GM12878 (cell line): Measurements from ENCODE around the gene MYF6. TPM values are rescaled to one million over a fixed set of nuclear protein-coding genes. Genes with fewer than 3 reads are reported as not detected.

Experiments used
- ATAC-seq: fragments of 200-7000 bp; cut with Tn5 transposase; 3 replicates; pipeline ENCODE4 v1.9.1; 2020; ENCODE audit warnings: mild to moderate bottlenecking, moderate library complexity
- BruUV-seq: library from RNA; stranded (reverse); fragments of 400-500 nt; replicated peaks from 2 replicates; lab custom pipeline; 2021; lab: Mats Ljungman, UMichigan
- CTCF ChIA-PET: fragments of 300-600 bp; sonication (Branson Sonifier 250); formaldehyde crosslinking; extraction: SDS; loops from one replicate; lab custom pipeline; 2021; ENCODE audit warnings: inconsistent platforms; lab: Yijun Ruan, JAX
- POLR2A ChIA-PET: fragments of 350-600 bp; formaldehyde crosslinking; extraction: SDS; loops from one replicate; lab custom pipeline; 2021; ENCODE audit warnings: inconsistent platforms; lab: Charles Lee
- RAD21 ChIA-PET: fragments of 300-600 bp; sonication (Branson Sonifier 250); formaldehyde crosslinking; loops from one replicate; lab custom pipeline; 2023; ENCODE audit warnings: antibody characterized with exemption; ENCODE audit not compliant: unreplicated experiment; lab: Charles Lee
- SMC1A ChIA-PET: fragments of 300-600 bp; sonication (Branson Sonifier 250); formaldehyde crosslinking; loops from one replicate; lab custom pipeline; 2023; ENCODE audit not compliant: unreplicated experiment, uncharacterized antibody; lab: Charles Lee
- DNase-seq: peaks from one replicate; pipeline ENCODE4 v3.0.0-alpha.2; 2011; ENCODE audit warnings: low read depth, low spot score
- FAIRE-seq: peaks from 3 replicates; lab custom pipeline; 2011; peaks lifted over from hg19 to GRCh38; lab: Jason Lieb, UNC
- H2AFZ ChIP-seq: 2 replicates; pipeline ENCODE4 v1.6.0; 2011; ENCODE audit warnings: low read depth, low read length, control low read depth; ENCODE audit not compliant: control insufficient read depth
- H3K27ac ChIP-seq: 2 replicates; pipeline ENCODE4 v1.5.1; 2011; ENCODE audit warnings: control low read depth; ENCODE audit not compliant: control insufficient read depth, insufficient read depth
- H3K27me3 ChIP-seq, 2 experiments: replicated peaks in 1 of 2; 2 replicates each; pipeline versions ENCODE4 v1.6.0 to v1.6.1; 2011; ENCODE audit warnings: low read length in 1 of 2; ENCODE audit not compliant: control insufficient read depth in 2 of 2, insufficient read depth in 2 of 2
- H3K36me3 ChIP-seq, 2 experiments: 2 replicates each; pipeline ENCODE4 v1.5.1; 2011; ENCODE audit warnings: low read length in 1 of 2; ENCODE audit not compliant: control insufficient read depth in 2 of 2, insufficient read depth in 2 of 2
- H3K4me1 ChIP-seq: 2 replicates; pipeline ENCODE4 v1.6.1; 2011; ENCODE audit warnings: mild to moderate bottlenecking, low read length, moderate library complexity, mixed read lengths; ENCODE audit not compliant: control insufficient read depth, insufficient read depth
- H3K4me2 ChIP-seq: 2 replicates; pipeline ENCODE4 v1.6.0; 2011; ENCODE audit warnings: control low read depth; ENCODE audit not compliant: control insufficient read depth, insufficient read depth
- H3K4me3 ChIP-seq: fragments of 200-600 bp; sonication (generic); 2 replicates; pipeline ENCODE4 v1.5.1; 2016
- H3K79me2 ChIP-seq: 2 replicates; pipeline ENCODE4 v1.6.0; 2011; ENCODE audit warnings: low read length; ENCODE audit not compliant: control insufficient read depth, insufficient read depth
- H3K9ac ChIP-seq: 2 replicates; pipeline ENCODE4 v1.8.0; 2011; ENCODE audit warnings: low read length, control low read depth, mixed read lengths; ENCODE audit not compliant: control insufficient read depth, insufficient read depth
- H3K9me3 ChIP-seq: replicated peaks from 3 replicates; pipeline ENCODE4 v1.5.1; 2011; ENCODE audit warnings: mild to moderate bottlenecking, low read length; ENCODE audit not compliant: control insufficient read depth, insufficient read depth
- H4K20me1 ChIP-seq: 2 replicates; pipeline ENCODE4 v1.6.0; 2011; ENCODE audit not compliant: control insufficient read depth, insufficient read depth
- ASH2L ChIP-seq: fragments of 300-600, 200-600 bp; sonication (generic); IDR thresholded peaks from 2 replicates; pipeline ENCODE4 v1.6.1; 2017; ENCODE audit warnings: low read depth, mild to moderate bottlenecking, borderline replicate concordance
- CEBPZ ChIP-seq: fragments of 150-350 bp; IDR thresholded peaks from 2 replicates; pipeline ENCODE4 v1.6.1; 2016; ENCODE audit warnings: low read depth, low read length
- CREB1 ChIP-seq: IDR thresholded peaks from 2 replicates; pipeline ENCODE4 v1.6.1; 2012; ENCODE audit warnings: low read depth, mild to moderate bottlenecking, inconsistent platforms
- FOXM1 ChIP-seq: IDR thresholded peaks from 2 replicates; pipeline ENCODE4 v1.6.1; 2012; ENCODE audit warnings: low read depth, mild to moderate bottlenecking, inconsistent platforms, low read length, moderate library complexity
- HDAC6 ChIP-seq: fragments of 200-600 bp; sonication (generic); IDR thresholded peaks from one replicate; pipeline ENCODE4 v1.8.0; 2017; ENCODE audit warnings: antibody characterized with exemption; ENCODE audit not compliant: unreplicated experiment
- LARP7 ChIP-seq: fragments of 450-650 bp; IDR thresholded peaks from 2 replicates; pipeline ENCODE4 v1.6.1; 2017; ENCODE audit warnings: mild to moderate bottlenecking
- TARDBP ChIP-seq: IDR thresholded peaks from 2 replicates; pipeline ENCODE4 v1.6.1; 2016; ENCODE audit warnings: borderline replicate concordance
- TCF12 ChIP-seq: IDR thresholded peaks from 2 replicates; pipeline ENCODE4 v1.6.1; 2011; ENCODE audit warnings: low read depth, mild to moderate bottlenecking, low read length
- ZBTB33 ChIP-seq: fragments of 450-650 bp; IDR thresholded peaks from 2 replicates; pipeline ENCODE4 v1.6.1; 2017; ENCODE audit warnings: mild to moderate bottlenecking
- ZBTB40 ChIP-seq: fragments of 450-650 bp; IDR thresholded peaks from 2 replicates; pipeline ENCODE4 v1.6.1; 2016; ENCODE audit warnings: mild to moderate bottlenecking, moderate library complexity, borderline replicate concordance
- WGBS: methylation state at CpG from one replicate; pipeline ENCODE4 v1.1.6; 2016; ENCODE audit warnings: low lambda C conversion rate; ENCODE audit not compliant: insufficient replicate concordance, insufficient coverage; ENCODE audit errors: missing lambda C conversion rate; 5-methylcytosine and 5-hydroxymethylcytosine counted together
- in situ Hi-C: fragments of 300-500 bp; cut with MboI; formaldehyde crosslinking; loops from 9 replicates; pipeline ENCODE4 v1.14.3; 2018; ENCODE audit warnings: mixed read lengths
- intact Hi-C: fragments of 100-400 bp; cut with micrococcal nuclease; formaldehyde crosslinking; loops from one replicate; pipeline ENCODE4 v1.14.2; 2022; ENCODE audit not compliant: unreplicated experiment
- polyA plus RNA-seq, 11 experiments: library from polyadenylated mRNA; depleted of rRNA in 4 of 11; unstranded in 6 of 11; stranded (reverse) in 5 of 11; fragments of >200 nt; fragmentation: Nextera tagmentation in 4 of 11; fragmentation: Illumina TruSeq in 1 of 11; extraction: Ambion mirVana in 4 of 11; extraction: Trizol in 1 of 11; gene quantifications; 1 replicate in 1 of 11; 2 replicates in 10 of 11; pipeline versions ENCODE4 v1.2.1 to v1.2.3, GENCODE V29; 2011 to 2016; ENCODE audit warnings: inconsistent platforms in 2 of 11, missing spikeins in 2 of 11, low read depth in 1 of 11
- total RNA-seq, 4 experiments: library from RNA; depleted of rRNA in 3 of 4; stranded (reverse); fragments of >200 nt in 3 of 4; fragmentation: Illumina TruSeq in 1 of 4; extraction: Trizol in 1 of 4; gene quantifications; 2 replicates each; pipeline versions ENCODE4 v1.2.1 to v1.2.3, GENCODE V29; 2013 to 2021

The MYF6 gene
- total and polyA plus RNA-seq, 10 of the 15 experiments (the other 5 are each of a cell fraction or from before 2014, with no cell fraction given): not detected

GRCh38 chr12:80711866-80712265, 4.4 kb downstream of the MYF6 start:
- DNase-seq: no peak

More at GRCh38 chr12:80711866-80712265, 4.4 kb downstream of the MYF6 start:
- CTCF ChIA-PET: interaction anchor here (1.0 to 2.3 kb wide), 4 partner anchors 9 to 239 kb away, joined by 3 to 10 read pairs (median 6); no protein-coding TSS in a partner anchor
- in situ Hi-C loops: no loop called here
- intact Hi-C loops: loop anchor here (5.0 kb wide), 1 partner anchor 240 kb away; no protein-coding TSS in a partner anchor
- no peak overlapping the region for H3K4me2 ChIP-seq
- H3K27me3 ChIP-seq: peaks cover 11 to 25% of the 10 kb centered on the region in 2 experiments
- no peaks in the 10 kb centered on the region for H3K36me3 ChIP-seq
- H4K20me1 ChIP-seq: no peaks in the 10 kb centered on the region
- TF ChIP-seq ZBTB40 (no peak), HDAC6 (no peak), ASH2L (no peak), TCF12 (no peak), ZBTB33 (no peak), CREB1 (no peak), TARDBP (no peak), CEBPZ (no peak), LARP7 (no peak), FOXM1 (no peak)
- RAD21 ChIA-PET: no interaction called here
- no peaks in the 10 kb centered on the region for H3K79me2 ChIP-seq
- POLR2A ChIA-PET: no interaction called here
- no peak overlapping the region for H3K4me3 ChIP-seq
- no peak overlapping the region for H3K9ac ChIP-seq
- H3K27ac ChIP-seq: no peak overlapping the region
- H3K9me3 ChIP-seq: no peaks in the 10 kb centered on the region
- H2AFZ ChIP-seq: no peak overlapping the region
- BruUV-seq: no TSS peak
- H3K4me1 ChIP-seq: no peaks in the 10 kb centered on the region
- no peak for FAIRE-seq
- SMC1A ChIA-PET: interaction anchor here (1.0 to 1.4 kb wide), 2 partner anchors 8 to 14 kb away, joined by 3 to 4 read pairs; no protein-coding TSS in a partner anchor
- 0% methylated on average over 1 of the region's 1 CpG for WGBS
- ATAC-seq: no peak
